HUDEP-2 (cell line): Measurements from ENCODE around the gene DCLRE1A.

Experiments
- DNase-seq, 76 experiments: peaks; one replicate each; lab custom pipeline; 2025; ENCODE audit not compliant: unreplicated experiment in 76 of 76; lab: John Stamatoyannopoulos, UW

DCLRE1A gene

DNA sequence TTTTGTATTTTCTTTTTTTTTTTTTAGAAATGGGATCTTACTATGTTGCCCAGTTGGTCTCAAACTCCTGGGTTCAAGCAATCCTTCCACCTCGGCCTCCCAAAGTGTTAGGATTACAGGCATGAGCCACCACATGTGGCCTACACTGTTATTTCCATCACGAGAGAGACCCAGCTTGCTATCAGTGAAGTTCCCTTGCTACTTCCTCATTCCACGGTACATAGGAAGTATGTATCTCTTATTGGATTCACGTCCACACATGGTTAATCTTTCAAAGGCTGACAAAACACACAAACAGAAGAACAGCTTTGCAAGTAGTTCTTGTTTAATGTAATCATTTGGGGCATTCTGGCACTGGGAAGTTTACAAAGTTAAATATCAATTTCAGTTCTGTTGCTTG lies 50.9 kb downstream of the DCLRE1A start:
- peak in 1 of 76 experiments; percentile 21 for DNase-seq

GRCh38 chr10:113801569-113801968 lies 52.3 kb downstream of the DCLRE1A start:
- DNase-seq: peak in 1 of 76 experiments; percentile 30

- DNase-seq: no peak
These were observed 62.2 kb downstream of the DCLRE1A start for GRCh38 chr10:113791691-113792090.

GRCh38 chr10:113788604-113789083 lies 65.2 kb downstream of the DCLRE1A start:
- no peak for DNase-seq
